Fibroblast of lung (primary cell): ENCODE results near the gene MPC2. TPM values are rescaled to one million over a fixed set of nuclear protein-coding genes. Genes with fewer than 3 reads are reported as not detected.
A peak's percentile ranks its signal among the peaks of the same experiment; 100 is the strongest.

Source experiments
- DNase-seq, 2 donors: peaks; one replicate each; pipeline versions ENCODE4 v3.0.0 to v3.0.0-alpha.2; 2010; ENCODE audit warnings: low read depth in 2 of 2
- H2AFZ ChIP-seq: 2 replicates; pipeline ENCODE4 v1.5.1; 2012; ENCODE audit warnings: low read length, control low read depth, inconsistent platforms
- H3K27ac ChIP-seq: 2 replicates; pipeline ENCODE4 v1.5.1; 2011; ENCODE audit warnings: low read length, control low read depth; ENCODE audit not compliant: insufficient read depth
- H3K27me3 ChIP-seq: 2 replicates; pipeline ENCODE4 v1.5.1; 2011; ENCODE audit warnings: mild to moderate bottlenecking, low read length; ENCODE audit not compliant: control insufficient read depth, insufficient read depth
- H3K36me3 ChIP-seq: 2 replicates; pipeline ENCODE4 v1.5.1; 2011; ENCODE audit warnings: low read length; ENCODE audit not compliant: control insufficient read depth, insufficient read depth
- H3K4me1 ChIP-seq: 2 replicates; pipeline ENCODE4 v1.5.1; 2011; ENCODE audit warnings: low read length; ENCODE audit not compliant: control insufficient read depth, insufficient read depth; ENCODE audit errors: extremely low read depth
- H3K4me2 ChIP-seq: 2 replicates; pipeline ENCODE4 v1.5.1; 2011; ENCODE audit warnings: low read length, control low read depth; ENCODE audit not compliant: insufficient read depth; ENCODE audit errors: extremely low read depth
- H3K4me3 ChIP-seq, 4 experiments: fragments of 200-600 bp in 1 of 4; sonication (generic) in 1 of 4; replicated peaks in 1 of 4; 2 replicates each; pipeline ENCODE4 v1.5.1; 2011 to 2016; ENCODE audit warnings: low read length in 4 of 4, low read depth in 3 of 4, mild to moderate bottlenecking in 3 of 4, control low read depth in 2 of 4, inconsistent platforms in 1 of 4, mixed read lengths in 1 of 4; ENCODE audit not compliant: insufficient read depth in 1 of 4; ENCODE audit errors: control extremely low read depth in 1 of 4
- H3K79me2 ChIP-seq: 2 replicates; pipeline ENCODE4 v1.5.1; 2012; ENCODE audit warnings: mild to moderate bottlenecking, low read length, inconsistent platforms; ENCODE audit not compliant: control insufficient read depth, insufficient read depth
- H3K9ac ChIP-seq: 2 replicates; pipeline ENCODE4 v1.5.1; 2011; ENCODE audit warnings: mild to moderate bottlenecking, low read length, control low read depth; ENCODE audit not compliant: insufficient read depth
- H3K9me3 ChIP-seq: 2 replicates; pipeline ENCODE4 v1.5.1; 2012; ENCODE audit warnings: low read depth, low read length; ENCODE audit not compliant: control insufficient read depth, insufficient read depth
- H4K20me1 ChIP-seq: 2 replicates; pipeline ENCODE4 v1.5.1; 2011; ENCODE audit warnings: low read length; ENCODE audit not compliant: control insufficient read depth, insufficient read depth; ENCODE audit errors: extremely low read depth
- CTCF ChIP-seq, 2 donors: IDR thresholded peaks in 1 of 2; conservative IDR thresholded peaks in 1 of 2; 1 replicate in 1 of 2; 2 replicates in 1 of 2; pipeline ENCODE4 v1.5.1; 2011 to 2012; ENCODE audit warnings: low read length in 2 of 2, control low read depth in 1 of 2, inconsistent platforms in 1 of 2, low read depth in 1 of 2, mild to moderate bottlenecking in 1 of 2
- EZH2 ChIP-seq: IDR thresholded peaks from 2 replicates; pipeline ENCODE4 v1.5.1; 2012; ENCODE audit warnings: low read length, control low read depth, mild to moderate bottlenecking; ENCODE audit errors: missing control alignments
- polyA plus RNA-seq, 2 donors: library from polyadenylated mRNA; depleted of rRNA in 1 of 2; stranded (reverse) in 1 of 2; unstranded in 1 of 2; fragments of >200 nt; gene quantifications; 2 replicates each; pipeline ENCODE4 v1.2.1, GENCODE V29; 2011 to 2012; ENCODE audit warnings: missing spikeins in 1 of 2
- total RNA-seq: library from RNA; depleted of rRNA; stranded (reverse); fragments of >200 nt; gene quantifications from 2 replicates; pipeline ENCODE4 v1.2.1, GENCODE V29; 2014

Gene MPC2
- total and polyA plus RNA-seq, 2 donors (not counting 1 experiment from before 2014, with no cell fraction given) = 35.2 to 58.7 TPM

DNA sequence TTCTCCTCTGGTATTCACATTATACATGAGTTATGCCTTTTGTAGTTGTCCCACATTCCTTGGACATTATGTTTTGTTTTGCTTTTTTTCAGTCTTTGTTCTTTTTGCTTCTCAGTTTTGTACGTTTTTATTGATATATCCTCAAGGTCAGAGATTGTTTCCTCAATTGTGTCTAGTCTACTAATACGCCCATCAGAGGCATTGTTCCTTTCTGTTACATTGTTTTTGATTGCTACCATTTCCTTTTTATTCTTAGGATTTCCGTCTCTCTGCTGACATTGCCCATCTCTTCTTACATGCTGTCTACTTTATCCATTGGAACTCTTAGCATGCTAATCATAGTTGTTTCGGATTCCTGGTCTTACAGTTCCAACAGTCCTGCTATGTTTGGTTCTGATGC is 27.8 kb upstream of the MPC2 start:
- H3K9ac ChIP-seq = no peak overlapping the region
- no peaks in the 10 kb centered on the region for H3K27me3 ChIP-seq
- H3K36me3 ChIP-seq = peaks cover 5% of the 10 kb centered on the region
- peaks cover 19% of the 10 kb centered on the region for H3K79me2 ChIP-seq
- no peak overlapping the region for H3K4me2 ChIP-seq
- no peaks in the 10 kb centered on the region for H3K4me1 ChIP-seq
- no peak overlapping the region for H2AFZ ChIP-seq
- H4K20me1 ChIP-seq = no peaks in the 10 kb centered on the region
- no peaks in the 10 kb centered on the region for H3K9me3 ChIP-seq
- no peak overlapping the region for H3K27ac ChIP-seq
- DNase-seq = no peak
- TF ChIP-seq CTCF (conservative IDR thresholded peaks at IDR 0.05 in 1 of 2, IDR thresholded peaks at IDR 0.05 in 1 of 2; ENCODE audit: low read depth in 1 of 2, low read length in 2 of 2) (no peak), EZH2 (no peak)
- H3K4me3 ChIP-seq = no peak overlapping the region

GRCh38 chr1:167957710-167958109 is 20.8 kb upstream of the MPC2 start:
- no peak overlapping the region for H3K9ac ChIP-seq
- no peak for TF ChIP-seq EZH2
- no peak for TF ChIP-seq CTCF (conservative IDR thresholded peaks at IDR 0.05 in 1 of 2, IDR thresholded peaks at IDR 0.05 in 1 of 2; ENCODE audit: low read depth in 1 of 2, low read length in 2 of 2)
- peaks cover 4% of the 10 kb centered on the region for H3K36me3 ChIP-seq
- H4K20me1 ChIP-seq = no peaks in the 10 kb centered on the region
- DNase-seq = peak in 1 of 2 donors; percentile 28
- H3K4me3 ChIP-seq = no peak overlapping the region
- H3K4me2 ChIP-seq = no peak overlapping the region
- H3K27ac ChIP-seq = no peak overlapping the region
- H3K79me2 ChIP-seq = peaks cover 25% of the 10 kb centered on the region
- no peaks in the 10 kb centered on the region for H3K4me1 ChIP-seq
- H2AFZ ChIP-seq = no peak overlapping the region
- H3K9me3 ChIP-seq = no peaks in the 10 kb centered on the region
- H3K27me3 ChIP-seq = no peaks in the 10 kb centered on the region

- Histone ChIP-seq H2AFZ (no peak overlapping the region), H3K36me3 (peaks cover 8% of the 10 kb centered on the region), H3K9me3 (no peaks in the 10 kb centered on the region), H3K27ac (no peak overlapping the region), H3K79me2 (peaks cover 20% of the 10 kb centered on the region), H3K4me1 (no peaks in the 10 kb centered on the region), H3K4me3 (no peak overlapping the region), H3K4me2 (no peak overlapping the region), H4K20me1 (no peaks in the 10 kb centered on the region), H3K9ac (no peak overlapping the region), H3K27me3 (no peaks in the 10 kb centered on the region)
- TF ChIP-seq EZH2 (no peak), CTCF (conservative IDR thresholded peaks at IDR 0.05 in 1 of 2, IDR thresholded peaks at IDR 0.05 in 1 of 2; ENCODE audit: low read depth in 1 of 2, low read length in 2 of 2) (no peak)
- peak in 1 of 2 donors; percentile 15 for DNase-seq
Measured at GRCh38 chr1:167955915-167956314, 19.0 kb upstream of the MPC2 start.
